Frontal cortex (tissue), 4 donors: ENCODE measurements around the gene PCCA. TPM values are rescaled to one million over a fixed set of nuclear protein-coding genes. Genes with fewer than 3 reads are reported as not detected.
"Not testable (repeated sequence)": the region's sequence is repeated elsewhere in the genome, so short reads cannot be mapped to it uniquely, and the experiment has no call there.

ENCODE experiments used
- DNase-seq, 2 donors: peaks; one replicate each; pipeline ENCODE4 v3.0.0; 2012; ENCODE audit warnings: low spot score in 2 of 2
- FAIRE-seq: peaks from 2 replicates; lab custom pipeline; 2012; peaks lifted over from hg19 to GRCh38; lab: Jason Lieb, UNC
- total RNA-seq: library from RNA; depleted of rRNA; stranded (reverse); fragments of >200 nt; gene quantifications from one replicate; pipeline ENCODE4 v1.2.3, GENCODE V29; 2014
- donor health status: control.
- donor health status: control.
- donor health status: control.

The PCCA gene
- total RNA-seq, 1 donor from 2014 or later: 413 TPM

GRCh38 chr13:100290165-100290801 is 201.4 kb downstream of the PCCA start:
- DNase-seq: no peak
- FAIRE-seq: no peak

GRCh38 chr13:100291624-100292023 is 202.7 kb downstream of the PCCA start:
- no peak for DNase-seq
- FAIRE-seq: no peak

- FAIRE-seq: no peak
- no peak for DNase-seq
Measured at GRCh38 chr13:100297413-100297812, 208.5 kb downstream of the PCCA start.

GRCh38 chr13:100298116-100298681 is 209.3 kb downstream of the PCCA start:
- DNase-seq: no peak
- FAIRE-seq: no peak

GRCh38 chr13:100298691-100299090 is 209.8 kb downstream of the PCCA start:
- DNase-seq (no peak), FAIRE-seq (no peak)

- FAIRE-seq: no peak
- no peak for DNase-seq
Measured at GRCh38 chr13:100300243-100300642, 211.3 kb downstream of the PCCA start.

GRCh38 chr13:100300708-100301107 is 211.8 kb downstream of the PCCA start:
- FAIRE-seq (no peak), DNase-seq (no peak)

- FAIRE-seq: no peak
- DNase-seq: no peak
Measured at GRCh38 chr13:100301418-100301817, 212.5 kb downstream of the PCCA start.

- DNase-seq (no peak), FAIRE-seq (no peak)
Measured at GRCh38 chr13:100302391-100302790, 213.5 kb downstream of the PCCA start.

- DNase-seq (no peak), FAIRE-seq (no peak)
Measured at GRCh38 chr13:100304229-100304628, 215.3 kb downstream of the PCCA start.

- no peak for DNase-seq
- no peak for FAIRE-seq
Measured at GRCh38 chr13:100305398-100305797, 216.5 kb downstream of the PCCA start.

GRCh38 chr13:100306030-100306429 is 217.1 kb downstream of the PCCA start:
- DNase-seq (no peak), FAIRE-seq (no peak)

- FAIRE-seq (no peak), DNase-seq (no peak)
Measured at GRCh38 chr13:100306434-100306999, 217.6 kb downstream of the PCCA start.

GRCh38 chr13:100314132-100314910 is 225.4 kb downstream of the PCCA start:
- DNase-seq: no peak
- no peak for FAIRE-seq

GRCh38 chr13:100315522-100315921 is 226.6 kb downstream of the PCCA start:
- no peak for DNase-seq
- FAIRE-seq: no peak

- not testable (repeated sequence) for DNase-seq, FAIRE-seq
Measured at GRCh38 chr13:100318473-100318872, 229.6 kb downstream of the PCCA start.

- DNase-seq: no peak
- no peak for FAIRE-seq
Measured at GRCh38 chr13:100323937-100324336, 235.0 kb downstream of the PCCA start.

- no peak for FAIRE-seq
- no peak for DNase-seq
Measured at GRCh38 chr13:100330662-100331061, 241.8 kb downstream of the PCCA start.

- FAIRE-seq: no peak
Measured at GRCh38 chr13:100333141-100333540, 244.2 kb downstream of the PCCA start.

GRCh38 chr13:100334214-100334613 is 245.3 kb downstream of the PCCA start:
- DNase-seq: no peak
- FAIRE-seq: no peak

More at GRCh38 chr13:100333141-100333540, 244.2 kb downstream of the PCCA start:
- DNase-seq: no peak
